AG10803 (cell line): Measurements from ENCODE around the gene ID4.

Experiments
- DNase-seq: peaks from one replicate; pipeline ENCODE4 v3.0.0; 2010; ENCODE audit warnings: low read depth
- H3K4me3 ChIP-seq: 2 replicates; pipeline ENCODE4 v1.5.1; 2011; ENCODE audit warnings: mild to moderate bottlenecking, low read length, control low read depth
- CTCF ChIP-seq: conservative IDR thresholded peaks from 2 replicates; pipeline ENCODE4 v1.5.1; 2011; ENCODE audit warnings: mild to moderate bottlenecking, low read length, control low read depth, inconsistent platforms

ID4 gene

GRCh38 chr6:19845266-19846041 lies 8.3 kb downstream of the ID4 start:
- H3K4me3 ChIP-seq = no peak overlapping the region
- TF ChIP-seq CTCF = no peak
- DNase-seq = peak; percentile 30

- peak; percentile 9 for DNase-seq
- H3K4me3 ChIP-seq = no peak overlapping the region
Observed at GRCh38 chr6:19848465-19849029, 11.4 kb downstream of the ID4 start.

GRCh38 chr6:19849196-19849595 lies 12.0 kb downstream of the ID4 start:
- H3K4me3 ChIP-seq = no peak overlapping the region
- DNase-seq = no peak
- TF ChIP-seq CTCF = no peak

More at GRCh38 chr6:19848465-19849029, 11.4 kb downstream of the ID4 start:
- no peak for TF ChIP-seq CTCF

GRCh38 chr6:19849755-19850154 lies 12.6 kb downstream of the ID4 start:
- no peak for TF ChIP-seq CTCF
- no peak for DNase-seq
- H3K4me3 ChIP-seq = no peak overlapping the region

GRCh38 chr6:19851241-19852089 lies 14.3 kb downstream of the ID4 start:
- TF ChIP-seq CTCF = peak; percentile 100
- DNase-seq = peak; percentile 78
- no peak overlapping the region for H3K4me3 ChIP-seq

- H3K4me3 ChIP-seq = no peak overlapping the region
- DNase-seq = no peak
- no peak for TF ChIP-seq CTCF
Observed at GRCh38 chr6:19852090-19852457, 14.9 kb downstream of the ID4 start.
